Neural cell (in vitro differentiated cells): ENCODE measurements around the gene EHHADH. TPM values are rescaled to one million over a fixed set of nuclear protein-coding genes. Genes with fewer than 3 reads are reported as not detected.

ENCODE experiments used
- H2AFZ ChIP-seq: fragments of 200-600, 300-800 bp; sonication (generic), shearing (Covaris generic); 2 replicates; pipeline ENCODE4 v1.6.0; 2014; ENCODE audit warnings: low read depth, mild to moderate bottlenecking, antibody characterized with exemption, low read length, moderate library complexity
- H3F3A ChIP-seq: fragments of 200-600 bp; shearing (Covaris generic); 2 replicates; pipeline ENCODE4 v1.6.1; 2016; ENCODE audit warnings: mild to moderate bottlenecking, moderate library complexity, mixed read lengths, antibody characterized with exemption, low read length; ENCODE audit not compliant: insufficient read depth, poor library complexity, severe bottlenecking
- H3K27ac ChIP-seq: fragments of 200-600, 300-800 bp; sonication (generic), shearing (Covaris generic); 2 replicates; pipeline ENCODE4 v1.5.1; 2014; ENCODE audit warnings: mild to moderate bottlenecking, low read length, moderate library complexity
- H3K27me3 ChIP-seq: fragments of 300-800, 200-600 bp; sonication (generic), shearing (Covaris generic); 2 replicates; pipeline ENCODE4 v1.6.0; 2014; ENCODE audit warnings: mild to moderate bottlenecking, low read depth, low read length, moderate library complexity; ENCODE audit not compliant: insufficient read depth
- H3K36me3 ChIP-seq: fragments of 300-800, 200-600 bp; sonication (generic), shearing (Covaris generic); 2 replicates; pipeline ENCODE4 v1.5.1; 2014; ENCODE audit warnings: mild to moderate bottlenecking, antibody characterized with exemption, low read length, moderate library complexity; ENCODE audit not compliant: insufficient read depth
- H3K4me2 ChIP-seq: fragments of 300-800, 200-600 bp; sonication (generic), shearing (Covaris generic); 2 replicates; pipeline ENCODE4 v1.6.0; 2014; ENCODE audit warnings: mild to moderate bottlenecking, low read length
- H3K4me3 ChIP-seq: fragments of 300-800, 200-600 bp; sonication (generic), shearing (Covaris generic); 2 replicates; pipeline ENCODE4 v1.5.1; 2014; ENCODE audit warnings: mild to moderate bottlenecking, low read length, moderate library complexity
- H3K79me2 ChIP-seq: fragments of 200-600 bp; shearing (Covaris generic); replicated peaks from 2 replicates; pipeline ENCODE4 v1.6.0; 2014; ENCODE audit warnings: mild to moderate bottlenecking, low read length, moderate library complexity; ENCODE audit not compliant: insufficient read depth
- H3K9ac ChIP-seq: fragments of 300-800, 200-600 bp; sonication (generic), shearing (Covaris generic); 2 replicates; pipeline ENCODE4 v1.6.1; 2016; ENCODE audit warnings: mild to moderate bottlenecking, low read length, mixed read lengths
- H3K9me2 ChIP-seq: fragments of 200-600 bp; shearing (Covaris generic); 2 replicates; pipeline ENCODE4 v1.6.1; 2016; ENCODE audit warnings: mild to moderate bottlenecking, low read length, mixed read lengths; ENCODE audit not compliant: insufficient read depth
- H3K9me3 ChIP-seq: fragments of 200-600, 300-800 bp; sonication (generic), shearing (Covaris generic); 2 replicates; pipeline ENCODE4 v1.6.1; 2016; ENCODE audit warnings: mild to moderate bottlenecking, mixed run types, low read length, moderate library complexity, mixed read lengths
- H4K20me1 ChIP-seq: fragments of 200-600 bp; shearing (Covaris generic); 2 replicates; pipeline ENCODE4 v1.6.1; 2016; ENCODE audit warnings: mild to moderate bottlenecking, mixed run types; ENCODE audit not compliant: insufficient read depth
- CTCF ChIP-seq: fragments of 450-650 bp; IDR thresholded peaks from 2 replicates; pipeline ENCODE4 v1.5.1; 2014; ENCODE audit warnings: antibody characterized with exemption, mild to moderate bottlenecking, moderate library complexity; ENCODE audit not compliant: poor library complexity, severe bottlenecking
- EP300 ChIP-seq: fragments of 450-650 bp; conservative IDR thresholded peaks from 2 replicates; pipeline ENCODE4 v1.6.1; 2014; ENCODE audit warnings: antibody characterized with exemption, mild to moderate bottlenecking, moderate library complexity; ENCODE audit not compliant: poor library complexity, severe bottlenecking
- EZH2 ChIP-seq: fragments of 200-600, 300-800 bp; shearing (Covaris generic), sonication (generic); IDR thresholded peaks from 2 replicates; pipeline ENCODE4 v1.6.1; 2014; ENCODE audit warnings: antibody characterized with exemption, low read length, borderline replicate concordance, mild to moderate bottlenecking; ENCODE audit not compliant: insufficient read depth, poor library complexity, severe bottlenecking
- MXI1 ChIP-seq: fragments of 450-650 bp; conservative IDR thresholded peaks from 2 replicates; pipeline ENCODE4 v1.6.1; 2014; ENCODE audit warnings: antibody characterized with exemption, mild to moderate bottlenecking; ENCODE audit not compliant: poor library complexity, severe bottlenecking
- POLR2AphosphoS5 ChIP-seq: IDR thresholded peaks from 2 replicates; pipeline ENCODE4 v1.6.1; 2012
- RAD21 ChIP-seq: fragments of 450-650 bp; conservative IDR thresholded peaks from 2 replicates; pipeline ENCODE4 v1.6.1; 2014; ENCODE audit warnings: antibody characterized with exemption, mild to moderate bottlenecking, moderate library complexity
- REST ChIP-seq: IDR thresholded peaks from 2 replicates; pipeline ENCODE4 v1.6.1; 2012; ENCODE audit warnings: borderline replicate concordance
- SMC3 ChIP-seq: fragments of 450-650 bp; conservative IDR thresholded peaks from 2 replicates; pipeline ENCODE4 v1.6.1; 2014; ENCODE audit warnings: antibody characterized with exemption, mild to moderate bottlenecking, moderate library complexity; ENCODE audit not compliant: poor library complexity
- TAF1 ChIP-seq: IDR thresholded peaks from 2 replicates; pipeline ENCODE4 v1.6.1; 2012; ENCODE audit warnings: low read depth
- polyA plus RNA-seq: library from polyadenylated mRNA; depleted of rRNA; stranded (reverse); fragments of >200 nt; gene quantifications from 2 replicates; pipeline ENCODE4 v1.2.3, GENCODE V29; 2014

EHHADH gene
- polyA plus RNA-seq, 1 donor from 2014 or later = 2.0 TPM

- Histone ChIP-seq H3K9me3 (no peaks in the 10 kb centered on the region), H3F3A (no peaks in the 10 kb centered on the region), H4K20me1 (no peaks in the 10 kb centered on the region), H3K79me2 (no peaks in the 10 kb centered on the region), H3K27ac (no peak overlapping the region), H3K9ac (no peak overlapping the region), H3K36me3 (no peaks in the 10 kb centered on the region), H2AFZ (no peak overlapping the region), H3K27me3 (no peaks in the 10 kb centered on the region), H3K9me2 (no peaks in the 10 kb centered on the region), H3K4me3 (no peak overlapping the region), H3K4me2 (no peak overlapping the region)
- no peak for TF ChIP-seq SMC3
- TF ChIP-seq CTCF = no peak
- TF ChIP-seq TAF1 = no peak
- no peak for TF ChIP-seq EZH2
- TF ChIP-seq MXI1 = no peak
- no peak for TF ChIP-seq POLR2AphosphoS5
- TF ChIP-seq EP300 = no peak
- no peak for TF ChIP-seq REST
- TF ChIP-seq RAD21 = no peak
These were observed 22.6 kb upstream of the EHHADH start for GRCh38 chr3:185276415-185276814.

GRCh38 chr3:185272033-185272432 is 18.2 kb upstream of the EHHADH start:
- H3K36me3 ChIP-seq = no peaks in the 10 kb centered on the region
- no peaks in the 10 kb centered on the region for H4K20me1 ChIP-seq
- H3K27ac ChIP-seq = peak overlapping the region; percentile 43
- no peak overlapping the region for H3K4me2 ChIP-seq
- H3K9me3 ChIP-seq = no peaks in the 10 kb centered on the region
- no peaks in the 10 kb centered on the region for H3K79me2 ChIP-seq
- H2AFZ ChIP-seq = no peak overlapping the region
- no peaks in the 10 kb centered on the region for H3F3A ChIP-seq
- H3K9ac ChIP-seq = no peak overlapping the region
- H3K9me2 ChIP-seq = no peaks in the 10 kb centered on the region
- H3K27me3 ChIP-seq = no peaks in the 10 kb centered on the region
- H3K4me3 ChIP-seq = no peak overlapping the region
- TF ChIP-seq SMC3 (no peak), EP300 (no peak), REST (no peak), MXI1 (no peak), RAD21 (no peak), CTCF (no peak), TAF1 (no peak), POLR2AphosphoS5 (no peak), EZH2 (no peak)
